Measurements from ENCODE around the gene BAZ1A.
A peak's percentile ranks its signal among the peaks of the same experiment; 100 is the strongest.
"Not testable (repeated sequence)": the region's sequence is repeated elsewhere in the genome, so short reads cannot be mapped to it uniquely, and the experiment has no call there.

Gene BAZ1A

DNA sequence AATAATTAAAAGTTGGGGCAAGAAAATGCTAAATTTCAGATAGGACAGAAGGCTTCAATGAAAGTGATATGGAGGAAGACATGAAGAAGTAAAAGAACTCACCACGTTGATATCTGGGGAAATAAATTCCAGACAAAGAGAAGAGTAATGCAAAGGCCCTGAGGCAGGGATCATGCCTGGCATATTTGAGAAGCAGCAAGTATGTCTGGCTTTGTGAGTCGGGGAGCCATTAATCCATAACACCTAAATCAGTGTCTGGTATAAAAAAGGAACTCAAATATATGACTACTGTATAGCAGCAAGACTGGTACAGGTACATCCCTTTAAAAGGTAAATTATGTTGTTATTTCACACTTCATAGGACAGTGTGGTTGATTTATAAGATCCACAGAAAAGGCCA lies 16.4 kb downstream of the BAZ1A start:
- no peak for DNase-seq (ENCODE audit: low read depth in 2 of 2)

GRCh38 chr14:34857689-34858449 lies 17.3 kb downstream of the BAZ1A start:
- no peak for DNase-seq (ENCODE audit: low read depth in 2 of 2)

DNA sequence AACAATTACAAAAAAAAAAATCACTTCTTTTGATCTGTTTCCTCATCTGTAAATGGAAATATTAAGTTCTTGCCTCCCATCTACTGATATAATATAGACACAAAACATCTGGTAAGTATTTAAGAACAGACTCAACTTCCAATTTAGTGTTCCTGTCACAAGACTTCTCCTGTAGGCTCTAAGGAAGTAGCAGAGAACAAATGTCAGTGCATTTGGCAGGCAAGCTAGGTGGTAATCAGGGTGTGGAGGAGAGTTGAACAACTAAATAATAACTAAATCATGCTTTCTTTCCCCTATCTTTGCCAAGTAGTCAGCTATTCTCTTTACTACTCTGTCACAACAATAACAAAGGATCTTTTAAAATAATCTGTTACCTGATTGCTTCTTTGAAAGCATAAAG lies 22.1 kb downstream of the BAZ1A start:
- DNase-seq (ENCODE audit: low read depth in 2 of 2) = no peak

DNA sequence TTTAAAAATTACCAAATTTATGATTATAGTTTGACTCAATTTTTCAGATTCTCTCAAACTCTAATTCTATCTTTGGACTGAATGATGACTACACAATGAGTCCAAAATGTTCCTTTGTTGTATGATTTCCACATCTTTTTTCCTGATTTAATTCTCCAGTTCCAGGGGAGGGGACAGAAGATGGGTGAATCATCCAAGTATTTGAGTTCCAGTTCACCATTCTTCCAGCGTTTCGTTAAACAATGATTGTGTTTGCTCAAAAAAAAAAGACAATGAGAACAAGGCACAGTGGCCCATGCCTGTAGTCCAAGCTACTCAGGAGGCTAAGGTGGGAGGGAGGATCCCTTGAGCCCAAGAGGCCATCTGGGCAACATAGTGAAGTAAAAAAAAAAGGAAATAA lies 23.8 kb downstream of the BAZ1A start:
- DNase-seq (ENCODE audit: low read depth in 2 of 2) = no peak

DNA sequence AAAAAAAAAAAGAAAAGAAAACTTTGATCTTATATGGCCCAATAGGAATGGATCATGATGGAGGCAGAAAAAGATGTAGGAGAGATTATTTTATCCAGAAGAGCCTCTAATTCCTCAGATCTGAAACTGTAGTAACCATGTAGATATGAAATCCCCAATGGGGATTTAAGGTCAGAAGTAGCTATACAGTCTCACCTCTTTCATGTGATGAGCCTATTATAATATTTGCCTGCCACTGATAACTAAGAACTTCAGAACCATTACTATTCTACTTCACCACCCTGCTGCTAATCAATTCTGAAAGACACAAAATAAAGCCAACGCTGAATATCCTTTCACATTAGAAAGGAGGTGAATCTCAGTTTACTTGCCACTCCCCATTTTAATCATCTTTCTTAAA lies 29.3 kb downstream of the BAZ1A start:
- no peak for DNase-seq (ENCODE audit: low read depth in 2 of 2)

DNA sequence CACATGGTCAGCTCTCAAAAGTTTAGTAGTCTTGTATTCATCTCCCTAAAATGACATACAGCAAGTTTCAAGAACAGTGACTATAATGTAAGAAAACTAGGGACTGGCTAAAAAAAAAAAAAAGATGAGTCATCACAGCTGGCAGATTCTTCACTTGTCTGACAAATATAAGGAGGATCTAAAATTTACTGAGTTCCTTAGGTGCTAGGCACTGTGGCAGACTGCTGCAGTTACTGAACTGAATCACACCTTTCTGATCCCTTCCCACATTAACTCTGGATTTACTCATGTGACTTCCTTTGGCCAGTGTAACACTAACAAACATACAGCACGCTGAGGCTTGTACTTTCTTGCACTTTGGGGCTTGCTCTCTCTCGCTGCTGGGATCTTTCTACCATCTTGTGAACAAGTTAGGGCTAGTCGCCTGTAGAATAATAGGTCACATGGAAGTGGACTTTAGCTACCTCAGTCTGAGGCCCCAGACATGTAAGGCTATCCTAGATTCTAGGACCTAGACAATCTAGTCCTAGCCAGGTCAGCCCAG lies 32.1 kb downstream of the BAZ1A start:
- DNase-seq (ENCODE audit: low read depth in 2 of 2) = peak in 1 of 2 experiments; percentile 32

DNA sequence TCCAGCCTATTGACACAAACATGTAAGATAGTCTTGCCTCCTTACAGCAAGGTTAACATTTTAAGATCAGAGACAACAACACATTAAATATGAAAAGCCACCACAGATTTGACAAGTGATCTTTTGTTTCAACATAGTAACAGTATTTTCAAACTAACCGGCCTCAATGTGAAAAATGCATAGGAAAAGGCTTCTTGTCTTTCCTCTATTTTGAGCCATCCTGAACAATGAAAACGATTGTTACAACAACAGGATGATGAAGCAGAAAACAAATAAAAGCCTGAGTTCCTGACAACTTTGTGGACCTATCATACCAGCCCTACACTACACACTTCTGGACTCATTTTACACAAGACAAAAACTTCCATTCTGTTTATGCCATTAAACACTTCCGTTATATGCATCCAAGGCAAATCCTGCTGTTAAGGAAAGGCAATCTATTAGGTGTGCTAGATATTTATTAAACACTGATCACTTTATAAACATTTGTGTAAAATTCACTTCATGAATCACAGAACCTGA lies 37.3 kb downstream of the BAZ1A start:
- DNase-seq (ENCODE audit: low read depth in 2 of 2) = no peak

- no peak for DNase-seq (ENCODE audit: low read depth in 2 of 2)
Observed at GRCh38 chr14:34835312-34835711, 39.8 kb downstream of the BAZ1A start.

DNA sequence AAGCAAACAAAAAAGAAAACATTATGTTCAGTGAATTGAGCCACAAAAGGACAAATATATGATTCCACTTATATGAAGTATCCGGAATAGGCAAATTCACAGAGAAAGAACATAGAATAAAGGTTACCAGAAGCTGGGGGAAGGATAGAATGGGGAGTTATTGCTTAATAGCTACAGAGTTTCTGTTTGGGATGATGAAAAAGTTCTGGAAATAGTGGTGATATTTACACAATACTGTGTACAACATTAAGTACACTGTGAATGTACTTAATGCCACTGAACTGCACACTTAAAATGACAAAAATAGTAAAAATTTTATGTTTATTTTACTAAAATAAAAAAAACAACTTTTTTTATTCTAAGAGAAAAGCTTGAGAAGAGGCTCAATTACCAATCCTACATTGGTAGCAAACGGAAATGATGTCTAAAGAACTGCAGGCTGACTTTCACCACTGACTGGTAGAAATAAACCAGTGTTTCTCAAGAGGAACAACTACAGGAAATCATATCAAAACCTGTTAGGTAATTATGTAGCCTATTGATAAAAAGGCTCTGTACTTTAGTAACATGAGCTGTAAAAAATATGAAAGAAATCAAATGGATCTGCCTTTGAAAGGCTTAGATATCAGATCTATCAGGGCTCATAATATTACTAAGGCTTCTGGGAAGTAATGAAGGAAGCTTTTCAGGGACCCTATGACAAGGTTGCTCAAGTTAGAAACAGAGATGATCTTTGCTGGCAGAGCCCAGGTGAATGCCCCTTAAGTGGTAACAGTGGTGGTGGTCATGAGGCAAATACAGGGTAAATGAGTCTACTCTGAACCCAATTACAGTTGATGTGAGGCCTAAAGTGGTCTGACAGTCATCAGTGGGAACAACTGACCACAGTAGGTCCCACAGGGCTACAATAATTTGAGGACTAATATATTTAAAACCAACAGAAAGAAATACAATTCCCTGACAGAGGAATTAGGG lies 41.3 kb downstream of the BAZ1A start:
- DNase-seq (ENCODE audit: low read depth in 2 of 2) = no peak

DNA sequence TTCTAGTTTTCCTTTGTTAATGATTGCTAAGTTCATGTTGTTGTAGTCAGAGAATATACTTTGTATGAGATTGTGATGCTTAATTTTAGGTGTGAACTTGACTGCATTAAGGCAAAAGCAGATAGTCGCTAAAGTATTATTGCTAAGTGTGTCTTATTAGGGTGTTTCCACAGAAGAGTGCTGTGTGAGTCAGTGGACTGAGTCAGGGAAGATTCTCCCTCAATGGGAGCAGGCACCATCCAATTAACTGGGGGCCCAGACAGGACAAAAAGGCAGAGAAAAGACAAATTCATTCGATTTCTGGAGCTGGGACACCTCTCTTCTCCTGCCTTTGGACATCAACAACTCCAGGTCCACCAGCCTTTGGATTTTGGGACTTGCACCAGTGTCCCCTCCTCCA lies 48.5 kb downstream of the BAZ1A start:
- DNase-seq (ENCODE audit: low read depth in 2 of 2) = no peak

DNA sequence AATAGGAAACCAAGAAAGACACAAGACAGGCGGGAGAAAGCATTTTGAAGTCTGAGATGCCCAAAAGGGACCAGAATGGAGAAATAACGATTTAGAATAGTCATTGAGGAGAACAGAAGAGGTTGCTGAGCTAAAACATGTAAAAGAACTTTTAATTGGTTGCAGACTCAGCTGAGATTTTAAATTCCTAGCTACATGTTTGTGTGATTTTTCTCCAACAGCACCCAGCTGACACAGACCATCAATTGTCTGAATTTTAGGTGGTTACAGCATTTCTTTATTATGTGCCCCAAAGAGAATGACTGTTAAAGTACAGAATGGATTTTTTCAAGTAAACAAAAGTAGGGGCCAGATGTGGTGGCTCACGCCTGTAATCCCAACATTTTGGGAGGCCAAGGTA lies 50.3 kb downstream of the BAZ1A start:
- no peak for DNase-seq (ENCODE audit: low read depth in 2 of 2)

- no peak for DNase-seq (ENCODE audit: low read depth in 2 of 2)
Observed at GRCh38 chr14:34824256-34824655, 50.9 kb downstream of the BAZ1A start.

DNA sequence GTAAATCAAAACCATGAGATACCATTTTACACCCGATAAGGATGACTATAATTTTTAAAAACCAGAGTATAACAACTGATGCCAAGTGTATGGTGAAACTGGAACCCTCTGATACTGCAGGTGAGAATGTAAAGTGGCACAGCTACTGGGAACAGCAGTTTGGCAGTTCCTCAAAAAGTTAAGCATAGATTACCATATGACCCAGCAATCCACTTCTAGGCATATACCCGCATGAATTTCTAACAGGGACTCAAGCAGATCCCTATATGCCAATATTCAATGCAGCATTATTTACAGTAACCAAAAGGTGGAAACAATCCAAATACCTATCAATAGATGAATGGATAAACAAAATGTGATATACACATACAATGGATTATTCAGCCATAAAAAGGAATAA lies 57.4 kb downstream of the BAZ1A start:
- no peak for DNase-seq (ENCODE audit: low read depth in 2 of 2)

DNA sequence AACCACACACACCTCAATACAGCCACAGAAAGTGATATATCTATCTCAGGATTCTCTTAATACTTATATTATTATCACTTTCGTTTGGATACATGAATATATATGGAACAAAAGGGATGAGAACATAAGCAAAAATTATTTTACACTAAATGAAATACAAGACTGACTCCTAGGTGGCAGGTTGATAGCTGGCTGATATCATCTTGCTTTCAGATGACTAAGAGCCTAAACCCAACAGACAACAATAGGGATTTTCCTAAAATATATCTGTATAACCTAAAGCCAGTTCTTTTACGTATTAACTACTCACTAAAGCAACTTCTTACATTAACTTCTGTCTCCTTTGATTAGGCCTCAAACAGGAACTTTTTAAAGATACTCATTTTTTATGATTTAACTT lies 65.1 kb downstream of the BAZ1A start:
- DNase-seq (ENCODE audit: low read depth in 2 of 2) = no peak

- DNase-seq (ENCODE audit: low read depth in 2 of 2) = no peak
Observed at GRCh38 chr14:34806257-34806656, 68.9 kb downstream of the BAZ1A start.

DNA sequence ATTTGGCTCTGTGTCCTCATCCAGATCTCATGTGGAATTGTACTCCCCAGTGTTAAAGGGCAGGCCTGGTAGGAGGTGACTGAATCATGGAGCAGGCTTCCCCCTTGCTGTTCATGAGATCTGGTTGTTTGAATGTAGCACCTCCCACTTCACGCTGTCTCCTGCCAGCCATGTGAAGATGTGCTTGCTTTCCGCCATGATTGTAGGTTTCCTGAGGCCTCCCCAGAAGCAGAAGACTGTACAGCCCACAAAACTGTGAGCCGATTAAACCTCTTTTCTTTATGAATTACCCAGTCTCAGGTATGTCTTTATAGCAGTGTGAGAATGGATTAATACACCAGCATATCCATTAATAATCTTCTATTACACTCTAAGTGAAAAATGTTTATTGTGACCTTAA lies 70.2 kb downstream of the BAZ1A start:
- DNase-seq (ENCODE audit: low read depth in 2 of 2) = no peak

DNA sequence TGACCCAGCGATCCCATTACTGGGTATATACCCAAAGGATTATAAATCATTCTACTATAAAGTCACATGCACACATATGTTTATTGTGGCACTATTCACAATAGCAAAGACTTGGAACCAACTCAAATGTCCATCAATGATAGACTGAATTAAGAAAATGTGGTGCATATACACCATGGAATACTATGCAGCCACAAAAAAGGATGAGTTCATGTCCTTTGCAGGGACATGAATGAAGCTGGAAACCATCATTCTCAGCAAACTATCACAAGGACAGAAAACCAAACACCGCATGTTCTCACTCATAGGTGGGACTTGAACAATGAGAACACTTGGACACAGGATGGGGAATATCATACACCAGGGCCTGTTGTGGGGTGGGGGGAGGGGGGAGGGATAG lies 76.3 kb downstream of the BAZ1A start:
- not testable (repeated sequence) for DNase-seq (ENCODE audit: low read depth in 2 of 2)

DNA sequence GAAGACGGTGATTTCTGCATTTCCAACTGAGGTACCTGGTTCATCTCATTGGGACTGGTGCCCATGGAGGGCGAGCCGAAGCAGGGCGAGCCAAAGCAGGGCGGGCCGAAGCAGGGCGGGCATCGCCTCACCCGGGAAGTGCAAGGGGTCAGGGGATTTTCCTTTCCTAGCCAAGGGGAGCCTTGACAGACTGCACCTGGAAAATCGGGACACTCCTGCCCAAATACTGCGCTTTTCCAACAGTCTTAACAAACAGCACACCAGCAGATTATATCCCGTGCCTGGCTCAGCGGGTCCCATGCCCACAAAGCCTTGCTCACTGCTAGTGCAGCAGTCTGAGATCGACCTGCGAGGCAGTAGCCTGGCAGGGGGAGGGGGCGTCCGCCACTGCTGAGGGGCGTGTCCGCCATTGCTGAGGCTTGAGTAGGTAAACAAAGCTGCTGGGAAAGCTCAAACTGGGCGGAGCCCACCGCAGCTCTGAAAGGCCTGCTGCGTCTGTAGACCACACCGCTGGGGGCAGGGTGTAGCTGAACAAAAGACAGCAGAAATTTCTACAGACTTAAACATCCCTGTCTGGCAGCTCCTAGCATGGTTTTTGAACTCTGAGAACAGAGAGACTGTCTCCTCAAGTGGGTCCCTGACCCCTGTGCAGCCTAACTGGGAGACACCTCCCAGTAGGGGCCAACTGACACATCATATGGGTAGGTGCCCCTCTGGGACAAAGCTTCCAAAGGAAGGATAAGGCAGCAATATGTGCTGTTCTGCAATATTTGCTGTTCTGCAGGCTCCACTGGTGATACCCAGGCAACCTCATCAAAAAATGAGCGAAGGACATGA lies 77.2 kb downstream of the BAZ1A start:
- DNase-seq (ENCODE audit: low read depth in 2 of 2) = no peak

DNA sequence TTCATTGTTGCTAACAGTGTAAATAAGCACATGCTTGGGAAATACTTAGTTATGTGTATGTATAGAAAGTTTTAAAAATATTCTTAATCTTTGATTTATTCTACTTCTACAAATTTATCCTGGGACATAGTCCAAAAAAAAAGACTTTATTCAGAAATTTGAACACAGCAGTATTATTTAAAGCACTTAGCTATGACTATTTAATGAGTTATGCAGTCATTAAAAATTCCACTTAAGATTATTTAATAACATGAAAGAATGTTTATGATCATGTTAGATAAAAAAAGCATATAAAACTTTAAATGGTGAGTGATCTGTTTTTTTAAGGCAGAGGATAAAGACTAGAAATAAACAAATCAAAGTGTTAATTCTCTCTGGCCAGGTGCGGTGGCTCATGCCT lies 78.3 kb downstream of the BAZ1A start:
- no peak for DNase-seq (ENCODE audit: low read depth in 2 of 2)

DNA sequence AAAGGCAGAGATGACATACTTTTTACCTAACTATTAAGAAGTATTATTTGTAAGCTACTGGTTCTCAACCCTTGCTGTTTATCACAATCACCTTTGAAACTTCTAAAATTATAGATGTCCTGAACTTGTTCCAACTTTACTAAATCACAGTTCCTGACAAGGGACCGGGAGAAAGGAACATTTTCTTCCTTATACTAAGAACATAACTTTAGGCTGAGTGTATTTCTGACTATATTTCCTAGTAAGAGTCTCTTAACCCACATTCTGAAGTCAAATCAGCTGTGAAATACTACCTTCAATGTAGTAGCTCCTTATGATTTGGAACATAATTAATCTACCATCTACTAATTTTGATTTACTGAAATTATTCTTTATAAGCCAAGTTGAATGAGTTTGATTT lies 80.2 kb downstream of the BAZ1A start:
- DNase-seq (ENCODE audit: low read depth in 2 of 2) = no peak

GRCh38 chr14:34794217-34794616 lies 80.9 kb downstream of the BAZ1A start:
- no peak for DNase-seq (ENCODE audit: low read depth in 2 of 2)

DNA sequence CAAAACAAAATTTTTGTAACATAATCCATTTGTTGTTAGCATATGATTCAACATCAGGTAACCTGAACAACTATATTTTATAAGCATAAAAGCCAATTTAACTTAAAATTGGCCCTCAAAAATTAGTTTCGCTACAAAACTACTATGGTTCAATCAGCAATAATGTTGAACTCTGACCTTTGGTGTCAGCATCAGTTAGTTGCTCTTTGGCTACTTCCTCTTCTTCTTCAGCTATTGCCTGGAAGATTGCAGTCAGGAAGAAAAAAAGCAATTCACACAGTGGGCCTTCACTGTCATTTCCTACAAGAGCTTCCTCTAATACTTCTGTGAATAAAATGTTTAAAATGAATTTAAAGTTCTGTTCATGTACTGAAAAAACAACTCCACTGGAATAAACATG lies 82.6 kb downstream of the BAZ1A start:
- no peak for DNase-seq (ENCODE audit: low read depth in 2 of 2)

Measured in fibroblast of skin of left biceps (primary cell).